Ishikawa (cell line): ENCODE measurements around the gene CD300LB.

Experiments used
- CEBPB ChIP-seq: IDR thresholded peaks from 2 replicates; pipeline ENCODE4 v1.6.1; 2012
- TCF12 ChIP-seq: IDR thresholded peaks from 2 replicates; pipeline ENCODE4 v1.6.1; 2012; ENCODE audit warnings: low read depth
- TF ChIP-seq, protein P1 (sequence below): IDR thresholded peaks from 2 replicates; pipeline ENCODE4 v1.6.1; 2012; ENCODE audit warnings: low read depth, mild to moderate bottlenecking

DNA sequence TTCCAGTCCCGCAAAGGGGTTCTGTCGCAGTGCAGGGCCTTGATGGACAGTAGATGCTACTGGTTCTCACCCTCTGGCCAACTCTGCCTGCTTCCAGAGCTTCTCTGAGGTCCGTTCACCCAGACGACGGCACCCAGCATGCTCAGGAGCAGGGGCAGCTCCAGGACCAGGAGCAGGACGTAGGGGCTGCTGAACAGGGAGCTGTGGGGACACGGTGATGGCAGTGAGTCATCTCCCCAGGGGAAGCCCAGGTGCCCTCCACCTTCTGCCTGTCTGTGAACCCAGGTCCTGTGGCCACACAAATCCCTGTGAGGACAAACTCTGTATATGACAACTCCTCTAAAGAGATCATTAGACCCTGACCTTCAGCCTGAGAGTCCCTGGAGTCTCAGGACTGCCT, 18.1 kb upstream of the CD300LB start:
- TF ChIP-seq, protein P1, sequence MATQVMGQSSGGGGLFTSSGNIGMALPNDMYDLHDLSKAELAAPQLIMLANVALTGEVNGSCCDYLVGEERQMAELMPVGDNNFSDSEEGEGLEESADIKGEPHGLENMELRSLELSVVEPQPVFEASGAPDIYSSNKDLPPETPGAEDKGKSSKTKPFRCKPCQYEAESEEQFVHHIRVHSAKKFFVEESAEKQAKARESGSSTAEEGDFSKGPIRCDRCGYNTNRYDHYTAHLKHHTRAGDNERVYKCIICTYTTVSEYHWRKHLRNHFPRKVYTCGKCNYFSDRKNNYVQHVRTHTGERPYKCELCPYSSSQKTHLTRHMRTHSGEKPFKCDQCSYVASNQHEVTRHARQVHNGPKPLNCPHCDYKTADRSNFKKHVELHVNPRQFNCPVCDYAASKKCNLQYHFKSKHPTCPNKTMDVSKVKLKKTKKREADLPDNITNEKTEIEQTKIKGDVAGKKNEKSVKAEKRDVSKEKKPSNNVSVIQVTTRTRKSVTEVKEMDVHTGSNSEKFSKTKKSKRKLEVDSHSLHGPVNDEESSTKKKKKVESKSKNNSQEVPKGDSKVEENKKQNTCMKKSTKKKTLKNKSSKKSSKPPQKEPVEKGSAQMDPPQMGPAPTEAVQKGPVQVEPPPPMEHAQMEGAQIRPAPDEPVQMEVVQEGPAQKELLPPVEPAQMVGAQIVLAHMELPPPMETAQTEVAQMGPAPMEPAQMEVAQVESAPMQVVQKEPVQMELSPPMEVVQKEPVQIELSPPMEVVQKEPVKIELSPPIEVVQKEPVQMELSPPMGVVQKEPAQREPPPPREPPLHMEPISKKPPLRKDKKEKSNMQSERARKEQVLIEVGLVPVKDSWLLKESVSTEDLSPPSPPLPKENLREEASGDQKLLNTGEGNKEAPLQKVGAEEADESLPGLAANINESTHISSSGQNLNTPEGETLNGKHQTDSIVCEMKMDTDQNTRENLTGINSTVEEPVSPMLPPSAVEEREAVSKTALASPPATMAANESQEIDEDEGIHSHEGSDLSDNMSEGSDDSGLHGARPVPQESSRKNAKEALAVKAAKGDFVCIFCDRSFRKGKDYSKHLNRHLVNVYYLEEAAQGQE: no peak
- TF ChIP-seq TCF12: no peak
- TF ChIP-seq CEBPB: no peak
